ENCODE results near the gene SLC31A2.

Gene SLC31A2, protein sequence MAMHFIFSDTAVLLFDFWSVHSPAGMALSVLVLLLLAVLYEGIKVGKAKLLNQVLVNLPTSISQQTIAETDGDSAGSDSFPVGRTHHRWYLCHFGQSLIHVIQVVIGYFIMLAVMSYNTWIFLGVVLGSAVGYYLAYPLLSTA

DNA sequence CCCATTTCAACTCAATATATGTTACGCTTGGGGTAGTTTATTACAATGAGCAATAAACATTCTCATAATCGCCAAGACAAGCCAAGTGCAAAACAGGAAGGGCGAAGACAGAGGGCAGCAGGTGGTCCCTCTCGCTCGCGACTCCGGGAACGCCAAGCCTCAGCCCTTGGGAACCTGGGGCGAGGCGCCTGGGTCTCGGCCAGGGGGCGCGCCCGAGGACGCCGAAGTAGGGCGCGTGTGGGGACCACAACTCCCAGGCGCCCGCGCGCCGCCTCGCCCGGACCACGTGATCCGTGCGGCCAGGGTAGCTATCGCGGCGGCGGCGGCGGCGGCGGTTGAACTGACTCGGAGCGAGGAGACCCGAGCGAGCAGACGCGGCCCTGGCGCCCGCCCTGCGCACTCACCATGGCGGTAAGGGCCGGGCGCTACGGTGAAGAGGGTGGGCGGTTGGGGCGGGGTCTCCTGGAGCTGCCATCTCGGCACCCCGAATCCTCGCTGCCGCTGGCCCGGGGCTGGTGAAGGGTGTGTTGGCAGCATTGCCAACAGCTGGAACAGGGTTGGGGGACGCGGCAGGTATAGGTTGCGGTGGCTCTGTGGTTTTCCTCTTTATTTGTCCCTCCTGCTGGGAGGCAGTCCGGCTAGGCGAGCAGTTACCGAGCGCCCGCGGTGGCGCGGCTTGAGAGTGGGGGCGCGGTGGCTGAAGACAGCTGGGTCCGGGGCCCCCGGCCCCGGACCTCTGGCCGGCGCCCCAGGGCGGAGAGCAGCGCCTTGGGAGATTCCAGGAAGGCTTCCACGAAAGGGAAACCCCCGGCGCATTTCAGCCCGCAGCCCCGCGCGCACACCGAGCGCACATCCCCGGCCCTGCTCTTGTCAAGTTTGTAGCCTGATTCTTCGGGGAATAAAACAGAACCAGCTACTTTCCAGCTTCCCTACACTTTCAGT is at the start of gene SLC31A2:
SLC31A2 (plus strand) TSS at position 338 of the 942 bp plus-strand sequence; CDS start at position 406, 68 bp downstream.
- Histone ChIP-seq H3K27ac (ENCODE audit: extremely low read depth, low read depth, low read length) (no peak within 1 kb of the TSS), H3K9me3 (ENCODE audit: control insufficient read depth, insufficient read depth, low read depth, low read length) (no peaks in the 10 kb centered on the region), H3K4me1 (ENCODE audit: control insufficient read depth, insufficient read depth, low read length) (no peaks in the 10 kb centered on the region), H3K36me3 (ENCODE audit: control insufficient read depth in 2 of 2, insufficient read depth in 1 of 2, low read length in 2 of 2) (no peaks in the 10 kb centered on the region), H3K4me3 (ENCODE audit: low read depth, low read length) (peak within 1 kb of the TSS; percentile 77)
- POLR2A ChIA-PET = interaction anchor here (0.6 to 1.7 kb wide), 10 partner anchors 12 to 283 kb away, joined by 3 to 20 read pairs (median 4); partner anchors contain the start of genes C9orf43, CDC26, FKBP15 and POLE3
- CTCF ChIA-PET = interaction anchor here (0.5 to 2.1 kb wide), 7 partner anchors 38 to 452 kb away, joined by 3 to 7 read pairs (median 3); partner anchors contain the start of genes CDC26 and PRPF4
- no peak for TF ChIP-seq SALL2 (tag by site-specific recombination; IDR thresholded peaks at IDR 0.05; ENCODE audit: borderline replicate concordance)
- peak; percentile 95 for TF ChIP-seq ZBTB20 (tag by site-specific recombination; IDR thresholded peaks at IDR 0.05)
- TF ChIP-seq, protein P1, sequence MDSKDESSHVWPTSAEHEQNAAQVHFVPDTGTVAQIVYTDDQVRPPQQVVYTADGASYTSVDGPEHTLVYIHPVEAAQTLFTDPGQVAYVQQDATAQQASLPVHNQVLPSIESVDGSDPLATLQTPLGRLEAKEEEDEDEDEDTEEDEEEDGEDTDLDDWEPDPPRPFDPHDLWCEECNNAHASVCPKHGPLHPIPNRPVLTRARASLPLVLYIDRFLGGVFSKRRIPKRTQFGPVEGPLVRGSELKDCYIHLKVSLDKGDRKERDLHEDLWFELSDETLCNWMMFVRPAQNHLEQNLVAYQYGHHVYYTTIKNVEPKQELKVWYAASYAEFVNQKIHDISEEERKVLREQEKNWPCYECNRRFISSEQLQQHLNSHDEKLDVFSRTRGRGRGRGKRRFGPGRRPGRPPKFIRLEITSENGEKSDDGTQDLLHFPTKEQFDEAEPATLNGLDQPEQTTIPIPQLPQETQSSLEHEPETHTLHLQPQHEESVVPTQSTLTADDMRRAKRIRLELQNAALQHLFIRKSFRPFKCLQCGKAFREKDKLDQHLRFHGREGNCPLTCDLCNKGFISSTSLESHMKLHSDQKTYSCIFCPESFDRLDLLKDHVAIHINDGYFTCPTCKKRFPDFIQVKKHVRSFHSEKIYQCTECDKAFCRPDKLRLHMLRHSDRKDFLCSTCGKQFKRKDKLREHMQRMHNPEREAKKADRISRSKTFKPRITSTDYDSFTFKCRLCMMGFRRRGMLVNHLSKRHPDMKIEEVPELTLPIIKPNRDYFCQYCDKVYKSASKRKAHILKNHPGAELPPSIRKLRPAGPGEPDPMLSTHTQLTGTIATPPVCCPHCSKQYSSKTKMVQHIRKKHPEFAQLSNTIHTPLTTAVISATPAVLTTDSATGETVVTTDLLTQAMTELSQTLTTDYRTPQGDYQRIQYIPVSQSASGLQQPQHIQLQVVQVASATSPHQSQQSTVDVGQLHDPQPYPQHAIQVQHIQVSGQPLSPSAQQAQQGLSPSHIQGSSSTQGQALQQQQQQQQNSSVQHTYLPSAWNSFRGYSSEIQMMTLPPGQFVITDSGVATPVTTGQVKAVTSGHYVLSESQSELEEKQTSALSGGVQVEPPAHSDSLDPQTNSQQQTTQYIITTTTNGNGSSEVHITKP (tag by site-specific recombination; IDR thresholded peaks at IDR 0.05) = peak; percentile 50; the same call in 1 of the 2 replicates
- 0 out of 2 replicates have a peak, but pooled peaks have one; percentile 40 for TF ChIP-seq ZNF600 (tag by site-specific recombination; IDR thresholded peaks at IDR 0.05)
- no peak for TF ChIP-seq ZNF311 (tag by site-specific recombination; IDR thresholded peaks at IDR 0.05; ENCODE audit: borderline replicate concordance)
- TF ChIP-seq, protein P2, sequence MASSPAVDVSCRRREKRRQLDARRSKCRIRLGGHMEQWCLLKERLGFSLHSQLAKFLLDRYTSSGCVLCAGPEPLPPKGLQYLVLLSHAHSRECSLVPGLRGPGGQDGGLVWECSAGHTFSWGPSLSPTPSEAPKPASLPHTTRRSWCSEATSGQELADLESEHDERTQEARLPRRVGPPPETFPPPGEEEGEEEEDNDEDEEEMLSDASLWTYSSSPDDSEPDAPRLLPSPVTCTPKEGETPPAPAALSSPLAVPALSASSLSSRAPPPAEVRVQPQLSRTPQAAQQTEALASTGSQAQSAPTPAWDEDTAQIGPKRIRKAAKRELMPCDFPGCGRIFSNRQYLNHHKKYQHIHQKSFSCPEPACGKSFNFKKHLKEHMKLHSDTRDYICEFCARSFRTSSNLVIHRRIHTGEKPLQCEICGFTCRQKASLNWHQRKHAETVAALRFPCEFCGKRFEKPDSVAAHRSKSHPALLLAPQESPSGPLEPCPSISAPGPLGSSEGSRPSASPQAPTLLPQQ (tag by site-specific recombination; IDR thresholded peaks at IDR 0.05) = peak; percentile 34; the same call in 1 of the 2 replicates
- no peak for TF ChIP-seq ZNF239 (tag by site-specific recombination; IDR thresholded peaks at IDR 0.05)
- TF ChIP-seq ZNF174 (tag by site-specific recombination; IDR thresholded peaks at IDR 0.05) = no peak
- TF ChIP-seq, protein P3, sequence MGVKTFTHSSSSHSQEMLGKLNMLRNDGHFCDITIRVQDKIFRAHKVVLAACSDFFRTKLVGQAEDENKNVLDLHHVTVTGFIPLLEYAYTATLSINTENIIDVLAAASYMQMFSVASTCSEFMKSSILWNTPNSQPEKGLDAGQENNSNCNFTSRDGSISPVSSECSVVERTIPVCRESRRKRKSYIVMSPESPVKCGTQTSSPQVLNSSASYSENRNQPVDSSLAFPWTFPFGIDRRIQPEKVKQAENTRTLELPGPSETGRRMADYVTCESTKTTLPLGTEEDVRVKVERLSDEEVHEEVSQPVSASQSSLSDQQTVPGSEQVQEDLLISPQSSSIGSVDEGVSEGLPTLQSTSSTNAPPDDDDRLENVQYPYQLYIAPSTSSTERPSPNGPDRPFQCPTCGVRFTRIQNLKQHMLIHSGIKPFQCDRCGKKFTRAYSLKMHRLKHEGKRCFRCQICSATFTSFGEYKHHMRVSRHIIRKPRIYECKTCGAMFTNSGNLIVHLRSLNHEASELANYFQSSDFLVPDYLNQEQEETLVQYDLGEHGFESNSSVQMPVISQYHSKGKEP (tag by site-specific recombination; IDR thresholded peaks at IDR 0.05) = no peak
- TF ChIP-seq, protein P4, sequence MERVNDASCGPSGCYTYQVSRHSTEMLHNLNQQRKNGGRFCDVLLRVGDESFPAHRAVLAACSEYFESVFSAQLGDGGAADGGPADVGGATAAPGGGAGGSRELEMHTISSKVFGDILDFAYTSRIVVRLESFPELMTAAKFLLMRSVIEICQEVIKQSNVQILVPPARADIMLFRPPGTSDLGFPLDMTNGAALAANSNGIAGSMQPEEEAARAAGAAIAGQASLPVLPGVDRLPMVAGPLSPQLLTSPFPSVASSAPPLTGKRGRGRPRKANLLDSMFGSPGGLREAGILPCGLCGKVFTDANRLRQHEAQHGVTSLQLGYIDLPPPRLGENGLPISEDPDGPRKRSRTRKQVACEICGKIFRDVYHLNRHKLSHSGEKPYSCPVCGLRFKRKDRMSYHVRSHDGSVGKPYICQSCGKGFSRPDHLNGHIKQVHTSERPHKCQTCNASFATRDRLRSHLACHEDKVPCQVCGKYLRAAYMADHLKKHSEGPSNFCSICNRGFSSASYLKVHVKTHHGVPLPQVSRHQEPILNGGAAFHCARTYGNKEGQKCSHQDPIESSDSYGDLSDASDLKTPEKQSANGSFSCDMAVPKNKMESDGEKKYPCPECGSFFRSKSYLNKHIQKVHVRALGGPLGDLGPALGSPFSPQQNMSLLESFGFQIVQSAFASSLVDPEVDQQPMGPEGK (tag by site-specific recombination; IDR thresholded peaks at IDR 0.05) = 0 out of 2 replicates have a peak, but pooled peaks have one; percentile 28
- TF ChIP-seq, protein P5, sequence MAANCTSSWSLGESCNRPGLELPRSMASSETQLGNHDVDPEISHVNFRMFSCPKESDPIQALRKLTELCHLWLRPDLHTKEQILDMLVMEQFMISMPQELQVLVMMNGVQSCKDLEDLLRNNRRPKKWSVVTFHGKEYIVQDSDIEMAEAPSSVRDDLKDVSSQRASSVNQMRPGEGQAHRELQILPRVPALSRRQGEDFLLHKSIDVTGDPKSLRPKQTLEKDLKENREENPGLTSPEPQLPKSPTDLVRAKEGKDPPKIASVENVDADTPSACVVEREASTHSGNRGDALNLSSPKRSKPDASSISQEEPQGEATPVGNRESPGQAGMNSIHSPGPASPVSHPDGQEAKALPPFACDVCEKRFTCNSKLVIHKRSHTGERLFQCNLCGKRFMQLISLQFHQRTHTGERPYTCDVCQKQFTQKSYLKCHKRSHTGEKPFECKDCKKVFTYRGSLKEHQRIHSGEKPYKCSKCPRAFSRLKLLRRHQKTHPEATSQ (tag by site-specific recombination; IDR thresholded peaks at IDR 0.05) = no peak
- TF ChIP-seq ZNF830 (tag by site-specific recombination; IDR thresholded peaks at IDR 0.05; ENCODE audit: low read depth) = no peak
- TF ChIP-seq ZBTB17 (tag by site-specific recombination; IDR thresholded peaks at IDR 0.05) = peak; percentile 74
- TF ChIP-seq, protein P6, sequence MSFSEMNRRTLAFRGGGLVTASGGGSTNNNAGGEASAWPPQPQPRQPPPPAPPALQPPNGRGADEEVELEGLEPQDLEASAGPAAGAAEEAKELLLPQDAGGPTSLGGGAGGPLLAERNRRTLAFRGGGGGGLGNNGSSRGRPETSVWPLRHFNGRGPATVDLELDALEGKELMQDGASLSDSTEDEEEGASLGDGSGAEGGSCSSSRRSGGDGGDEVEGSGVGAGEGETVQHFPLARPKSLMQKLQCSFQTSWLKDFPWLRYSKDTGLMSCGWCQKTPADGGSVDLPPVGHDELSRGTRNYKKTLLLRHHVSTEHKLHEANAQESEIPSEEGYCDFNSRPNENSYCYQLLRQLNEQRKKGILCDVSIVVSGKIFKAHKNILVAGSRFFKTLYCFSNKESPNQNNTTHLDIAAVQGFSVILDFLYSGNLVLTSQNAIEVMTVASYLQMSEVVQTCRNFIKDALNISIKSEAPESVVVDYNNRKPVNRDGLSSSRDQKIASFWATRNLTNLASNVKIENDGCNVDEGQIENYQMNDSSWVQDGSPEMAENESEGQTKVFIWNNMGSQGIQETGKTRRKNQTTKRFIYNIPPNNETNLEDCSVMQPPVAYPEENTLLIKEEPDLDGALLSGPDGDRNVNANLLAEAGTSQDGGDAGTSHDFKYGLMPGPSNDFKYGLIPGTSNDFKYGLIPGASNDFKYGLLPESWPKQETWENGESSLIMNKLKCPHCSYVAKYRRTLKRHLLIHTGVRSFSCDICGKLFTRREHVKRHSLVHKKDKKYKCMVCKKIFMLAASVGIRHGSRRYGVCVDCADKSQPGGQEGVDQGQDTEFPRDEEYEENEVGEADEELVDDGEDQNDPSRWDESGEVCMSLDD (tag by site-specific recombination; IDR thresholded peaks at IDR 0.05) = 0 out of 2 replicates have a peak, but pooled peaks have one; percentile 29
- 0 out of 2 replicates have a peak, but pooled peaks have one; percentile 38 for TF ChIP-seq ZNF341 (tag by site-specific recombination; IDR thresholded peaks at IDR 0.05; ENCODE audit: low read depth)
- TF ChIP-seq ZNF473 (tag by site-specific recombination; IDR thresholded peaks at IDR 0.05) = no peak
- no peak; the same call in 1 of the 2 replicates for TF ChIP-seq KLF8 (tag by site-specific recombination; IDR thresholded peaks at IDR 0.05)
- peak; percentile 89 for TF ChIP-seq ZNF423 (tag by site-specific recombination; IDR thresholded peaks at IDR 0.05)
- TF ChIP-seq ZNF426 (tag by site-specific recombination; IDR thresholded peaks at IDR 0.05) = no peak
- no peak for TF ChIP-seq ZNF37A (tag by site-specific recombination; IDR thresholded peaks at IDR 0.05)
- peak; percentile 43; the same call in 1 of the 2 replicates for TF ChIP-seq SP3 (tag by site-specific recombination; IDR thresholded peaks at IDR 0.05)
- TF ChIP-seq ZFP69B (tag by site-specific recombination; IDR thresholded peaks at IDR 0.05) = 0 out of 2 replicates have a peak, but pooled peaks have one; percentile 12

All from HEK293 (cell line).